Loucy (cell line): ENCODE measurements around the gene ELOVL6.

Source experiments
- EZH2phosphoT487 ChIP-seq: fragments of 200-600 bp; IDR thresholded peaks from 2 replicates; pipeline ENCODE4 v1.6.1; 2018; ENCODE audit warnings: antibody characterized with exemption, mild to moderate bottlenecking, moderate library complexity, borderline replicate concordance
- TF ChIP-seq, protein P1 (sequence below): fragments of 200-600 bp; sonication (generic); conservative IDR thresholded peaks from 2 replicates; pipeline ENCODE4 v1.5.1; 2014; ENCODE audit warnings: mild to moderate bottlenecking, antibody characterized with exemption, low read length

GRCh38 chr4:110164251-110164650, 34.2 kb downstream of the ELOVL6 start:
- TF ChIP-seq, protein P1, sequence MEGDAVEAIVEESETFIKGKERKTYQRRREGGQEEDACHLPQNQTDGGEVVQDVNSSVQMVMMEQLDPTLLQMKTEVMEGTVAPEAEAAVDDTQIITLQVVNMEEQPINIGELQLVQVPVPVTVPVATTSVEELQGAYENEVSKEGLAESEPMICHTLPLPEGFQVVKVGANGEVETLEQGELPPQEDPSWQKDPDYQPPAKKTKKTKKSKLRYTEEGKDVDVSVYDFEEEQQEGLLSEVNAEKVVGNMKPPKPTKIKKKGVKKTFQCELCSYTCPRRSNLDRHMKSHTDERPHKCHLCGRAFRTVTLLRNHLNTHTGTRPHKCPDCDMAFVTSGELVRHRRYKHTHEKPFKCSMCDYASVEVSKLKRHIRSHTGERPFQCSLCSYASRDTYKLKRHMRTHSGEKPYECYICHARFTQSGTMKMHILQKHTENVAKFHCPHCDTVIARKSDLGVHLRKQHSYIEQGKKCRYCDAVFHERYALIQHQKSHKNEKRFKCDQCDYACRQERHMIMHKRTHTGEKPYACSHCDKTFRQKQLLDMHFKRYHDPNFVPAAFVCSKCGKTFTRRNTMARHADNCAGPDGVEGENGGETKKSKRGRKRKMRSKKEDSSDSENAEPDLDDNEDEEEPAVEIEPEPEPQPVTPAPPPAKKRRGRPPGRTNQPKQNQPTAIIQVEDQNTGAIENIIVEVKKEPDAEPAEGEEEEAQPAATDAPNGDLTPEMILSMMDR = no peak
- TF ChIP-seq EZH2phosphoT487 = no peak
